Measurements from ENCODE around the gene PRRG4. TPM values are rescaled to one million over a fixed set of nuclear protein-coding genes. Genes with fewer than 3 reads are reported as not detected.
A peak's percentile ranks its signal among the peaks of the same experiment; 100 is the strongest.

Gene PRRG4
- total RNA-seq, 1 experiment from 2014 or later = 1.2 TPM

- Histone ChIP-seq H4K20me1 (ENCODE audit: control insufficient read depth, insufficient read depth, insufficient read length) (no peaks in the 10 kb centered on the region), H3K4me2 (ENCODE audit: insufficient read depth, insufficient read length, low read length) (peak overlapping the region; percentile 85), H4K5ac (ENCODE audit: insufficient read length, low read depth, low read length) (no peak overlapping the region), H3K9me3 (ENCODE audit: control insufficient read depth, low read depth, low read length) (no peaks in the 10 kb centered on the region), H2BK20ac (ENCODE audit: low read depth, low read length, poor library complexity, severe bottlenecking) (no peak overlapping the region), H3K56ac (ENCODE audit: insufficient read length, low read depth, low read length) (no peak overlapping the region), H3K9ac (ENCODE audit: extremely low read depth, insufficient read length, low read length) (peak overlapping the region; percentile 85), H3K4me1 (ENCODE audit: insufficient read depth, low read length) (peaks cover 6% of the 10 kb centered on the region), H3K23ac (ENCODE audit: insufficient read length, low read depth, low read length) (no peak overlapping the region), H3T11ph (ENCODE audit: low read length) (no peak overlapping the region), H3K23me2 (ENCODE audit: insufficient read length, low read depth, low read length, poor library complexity, severe bottlenecking) (peaks cover 4% of the 10 kb centered on the region), H2BK12ac (ENCODE audit: insufficient read length, low read depth, low read length) (no peak overlapping the region), H3K18ac (ENCODE audit: insufficient read length, low read depth, low read length) (peak overlapping the region; percentile 74), H3K27me3 (ENCODE audit: insufficient read depth, low read length) (no peaks in the 10 kb centered on the region), H3K27ac (ENCODE audit: insufficient read length, low read depth, low read length) (peak overlapping the region; percentile 76), H3K14ac (ENCODE audit: insufficient read depth, low read length) (peak overlapping the region; percentile 76), H3K79me2 (ENCODE audit: insufficient read depth, low read length) (peaks cover 47% of the 10 kb centered on the region), H3K79me1 (ENCODE audit: insufficient read depth, low read depth, low read length, poor library complexity, severe bottlenecking) (no peaks in the 10 kb centered on the region), H2BK15ac (ENCODE audit: low read depth, low read length) (no peak overlapping the region), H3K4ac (ENCODE audit: low read depth, low read length) (peak overlapping the region; percentile 84; the same call in 1 of the 2 replicates), H4K91ac (ENCODE audit: insufficient read length, low read depth, low read length) (peak overlapping the region; percentile 59), H2BK120ac (ENCODE audit: low read depth, low read length, poor library complexity, severe bottlenecking) (peak overlapping the region; percentile 88), H4K8ac (replicated peaks; ENCODE audit: insufficient read length, low read depth, low read length) (no peak overlapping the region), H2BK5ac (ENCODE audit: insufficient read length, low read length) (no peak overlapping the region), H2AK5ac (ENCODE audit: insufficient read length, low read length) (no peak overlapping the region), H2AFZ (ENCODE audit: low read length) (no peak overlapping the region)
- H3K9me3 Mint-ChIP-seq = peaks cover 15% of the 10 kb centered on the region in 2 experiments
- peak; percentile 68 for DNase-seq
- H3K4me3 Mint-ChIP-seq = peak overlapping the region; percentile 90 to 95
- peaks cover 13 to 47% (median 39%) of the 10 kb centered on the region in 3 experiments for H3K36me3 Mint-ChIP-seq (ENCODE audit: insufficient read depth in 1 of 3, low read depth in 3 of 3)
- H3K27ac Mint-ChIP-seq = peak overlapping the region; percentile 98 to 99 (median 98)
- TF ChIP-seq CTCF (conservative IDR thresholded peaks at IDR 0.05) = peak; percentile 68
- WGBS (ENCODE audit: extremely low coverage, insufficient read length, low lambda C conversion rate) = no CpG with 5 or more reads among the region's 66 CpGs
- H3K4me1 Mint-ChIP-seq = peaks cover 42 to 43% of the 10 kb centered on the region in 2 experiments
- H3K27me3 Mint-ChIP-seq (ENCODE audit: low read depth) = no peaks in the 10 kb centered on the region
These were observed 63.8 kb downstream of the PRRG4 start for GRCh38 chr11:32893343-32894148.

All from H9 (cell line).